MCF 10A (cell line): ENCODE results near the gene SCART1. TPM values are rescaled to one million over a fixed set of nuclear protein-coding genes. Genes with fewer than 3 reads are reported as not detected.
"Not testable (repeated sequence)": the region's sequence is repeated elsewhere in the genome, so short reads cannot be mapped to it uniquely, and the experiment has no call there.

Source experiments
- BruUV-seq: library from RNA; stranded (reverse); fragments of 400-500 nt; replicated peaks from 2 replicates; lab custom pipeline; 2021; lab: Mats Ljungman, UMichigan
- CTCF ChIA-PET: fragments of 300-600 bp; sonication (Branson Sonifier 250); formaldehyde crosslinking; extraction: SDS; loops from one replicate; lab custom pipeline; 2021; ENCODE audit warnings: antibody characterized with exemption, inconsistent platforms; lab: Yijun Ruan, JAX
- POLR2A ChIA-PET: fragments of 300-600, 350-650 bp; sonication (Branson Sonifier 250); formaldehyde crosslinking; extraction: SDS; loops from one replicate; lab custom pipeline; 2020; ENCODE audit warnings: antibody characterized with exemption, inconsistent platforms; lab: Yijun Ruan, JAX
- DNase-seq: peaks from one replicate; pipeline ENCODE4 v3.0.0-alpha.2; 2018; ENCODE audit not compliant: unreplicated experiment
- H3K27ac Mint-ChIP-seq: one replicate; pipeline ENCODE4 v1.8.0; 2022; ENCODE audit warnings: mild to moderate bottlenecking, low read depth, mixed read lengths; ENCODE audit not compliant: unreplicated experiment
- H3K27me3 Mint-ChIP-seq: one replicate; pipeline ENCODE4 v1.8.0; 2022; ENCODE audit warnings: mixed read lengths; ENCODE audit not compliant: insufficient read depth, unreplicated experiment
- H3K36me3 Mint-ChIP-seq: one replicate; pipeline ENCODE4 v1.8.0; 2022; ENCODE audit warnings: mild to moderate bottlenecking, moderate library complexity, mixed read lengths; ENCODE audit not compliant: insufficient read depth, unreplicated experiment
- H3K4me1 Mint-ChIP-seq: one replicate; pipeline ENCODE4 v1.8.0; 2022; ENCODE audit warnings: mixed read lengths; ENCODE audit not compliant: insufficient read depth, unreplicated experiment
- H3K4me3 Mint-ChIP-seq: one replicate; pipeline ENCODE4 v1.8.0; 2022; ENCODE audit warnings: mild to moderate bottlenecking, moderate library complexity, mixed read lengths; ENCODE audit not compliant: unreplicated experiment
- H3K9me3 Mint-ChIP-seq: one replicate; pipeline ENCODE4 v1.8.0; 2022; ENCODE audit warnings: mixed read lengths; ENCODE audit not compliant: unreplicated experiment
- CTCF ChIP-seq: fragments of 200-600 bp; IDR thresholded peaks from one replicate; pipeline ENCODE4 v1.8.0; 2022; ENCODE audit warnings: antibody characterized with exemption, mild to moderate bottlenecking; ENCODE audit not compliant: unreplicated experiment
- intact Hi-C: fragments of 100-400 bp; cut with micrococcal nuclease; formaldehyde crosslinking; loops from 2 replicates; pipeline ENCODE4 v1.14.1; 2022
- total RNA-seq: library from RNA; stranded (reverse); gene quantifications from 2 replicates; pipeline ENCODE4 v1.2.3, GENCODE V29; 2022

The SCART1 gene
- total RNA-seq, 1 experiment from 2014 or later, result 0.93 TPM

GRCh38 chr10:133488354-133488753 is 34.6 kb downstream of the SCART1 start:
- no peak for TF ChIP-seq CTCF
- H3K27ac Mint-ChIP-seq, result no peak overlapping the region
- H3K4me3 Mint-ChIP-seq, result no peak overlapping the region
- no peaks in the 10 kb centered on the region for H3K4me1 Mint-ChIP-seq
- no peak for DNase-seq
- CTCF ChIA-PET, result interaction anchor here (0.7 kb wide), 1 partner anchor 13 kb away, joined by 3 read pairs; no protein-coding TSS in a partner anchor
- H3K9me3 Mint-ChIP-seq, result peaks cover 15% of the 10 kb centered on the region
- peaks cover 6% of the 10 kb centered on the region for H3K27me3 Mint-ChIP-seq
- intact Hi-C loops, result no loop called here
- POLR2A ChIA-PET, result no interaction called here
- no TSS peak for BruUV-seq
- no peaks in the 10 kb centered on the region for H3K36me3 Mint-ChIP-seq

GRCh38 chr10:133489816-133490588 is 36.3 kb downstream of the SCART1 start:
- no peak for TF ChIP-seq CTCF
- CTCF ChIA-PET, result no interaction called here
- no peak overlapping the region for H3K27ac Mint-ChIP-seq
- POLR2A ChIA-PET, result interaction anchor here (0.7 kb wide), 1 partner anchor 25 kb away, joined by 3 read pairs; no protein-coding TSS in a partner anchor
- H3K9me3 Mint-ChIP-seq, result peaks cover 12% of the 10 kb centered on the region
- no peaks in the 10 kb centered on the region for H3K27me3 Mint-ChIP-seq
- no peak overlapping the region for H3K4me3 Mint-ChIP-seq
- intact Hi-C loops, result no loop called here
- H3K4me1 Mint-ChIP-seq, result no peaks in the 10 kb centered on the region
- no peaks in the 10 kb centered on the region for H3K36me3 Mint-ChIP-seq
- no peak for DNase-seq
- no TSS peak for BruUV-seq

- BruUV-seq, H3K4me3 Mint-ChIP-seq, H3K9me3 Mint-ChIP-seq, intact Hi-C loops, H3K27ac Mint-ChIP-seq, H3K4me1 Mint-ChIP-seq, DNase-seq, POLR2A ChIA-PET, H3K36me3 Mint-ChIP-seq, H3K27me3 Mint-ChIP-seq: not testable (repeated sequence)
- CTCF ChIA-PET, result interaction anchor here (0.9 to 1.3 kb wide), 2 partner anchors 55 to 116 kb away, joined by 3 to 4 read pairs; no protein-coding TSS in a partner anchor
Observed at GRCh38 chr10:133493562-133493961, 39.8 kb downstream of the SCART1 start.

GRCh38 chr10:133497363-133497762 is 43.6 kb downstream of the SCART1 start:
- DNase-seq, H3K9me3 Mint-ChIP-seq, H3K4me3 Mint-ChIP-seq, H3K27me3 Mint-ChIP-seq, BruUV-seq, H3K4me1 Mint-ChIP-seq, H3K36me3 Mint-ChIP-seq, POLR2A ChIA-PET, H3K27ac Mint-ChIP-seq: not testable (repeated sequence)
- CTCF ChIA-PET, result interaction anchor here (0.6 to 0.7 kb wide), 2 partner anchors 9 to 659 kb away, joined by 3 read pairs; no protein-coding TSS in a partner anchor
- intact Hi-C loops, result loop anchor here (5.0 kb wide), 3 partner anchors 60 to 595 kb away; no protein-coding TSS in a partner anchor
- TF ChIP-seq CTCF, result peak; percentile 57

- H3K9me3 Mint-ChIP-seq, CTCF ChIA-PET, H3K36me3 Mint-ChIP-seq: not testable (repeated sequence)
Observed at GRCh38 chr10:133499176-133499575, 45.4 kb downstream of the SCART1 start.

GRCh38 chr10:133500897-133501296 is 47.2 kb downstream of the SCART1 start:
- H3K27ac Mint-ChIP-seq, H3K9me3 Mint-ChIP-seq: not testable (repeated sequence)

More at GRCh38 chr10:133499176-133499575, 45.4 kb downstream of the SCART1 start:
- H3K27ac Mint-ChIP-seq, POLR2A ChIA-PET, H3K4me1 Mint-ChIP-seq, H3K4me3 Mint-ChIP-seq, BruUV-seq, H3K27me3 Mint-ChIP-seq, DNase-seq: not testable (repeated sequence)
- intact Hi-C loops, result loop anchor here (5.0 kb wide), 3 partner anchors 62 to 597 kb away; no protein-coding TSS in a partner anchor

More at GRCh38 chr10:133500897-133501296, 47.2 kb downstream of the SCART1 start:
- CTCF ChIA-PET, DNase-seq, BruUV-seq, intact Hi-C loops, H3K4me1 Mint-ChIP-seq, H3K36me3 Mint-ChIP-seq, POLR2A ChIA-PET, H3K4me3 Mint-ChIP-seq, H3K27me3 Mint-ChIP-seq: not testable (repeated sequence)
